Uterine smooth muscle cell (primary cell): ENCODE measurements around the gene EVA1A. TPM values are rescaled to one million over a fixed set of nuclear protein-coding genes. Genes with fewer than 3 reads are reported as not detected.

Source experiments
- total RNA-seq: library from RNA; depleted of rRNA; stranded (reverse); fragments of >200 nt; gene quantifications from 2 replicates; pipeline ENCODE4 v1.2.3, GENCODE V29; 2014

Gene EVA1A, protein sequence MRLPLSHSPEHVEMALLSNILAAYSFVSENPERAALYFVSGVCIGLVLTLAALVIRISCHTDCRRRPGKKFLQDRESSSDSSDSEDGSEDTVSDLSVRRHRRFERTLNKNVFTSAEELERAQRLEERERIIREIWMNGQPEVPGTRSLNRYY
- 35.9 and 46.4 TPM in 2 replicates for total RNA-seq

DNA sequence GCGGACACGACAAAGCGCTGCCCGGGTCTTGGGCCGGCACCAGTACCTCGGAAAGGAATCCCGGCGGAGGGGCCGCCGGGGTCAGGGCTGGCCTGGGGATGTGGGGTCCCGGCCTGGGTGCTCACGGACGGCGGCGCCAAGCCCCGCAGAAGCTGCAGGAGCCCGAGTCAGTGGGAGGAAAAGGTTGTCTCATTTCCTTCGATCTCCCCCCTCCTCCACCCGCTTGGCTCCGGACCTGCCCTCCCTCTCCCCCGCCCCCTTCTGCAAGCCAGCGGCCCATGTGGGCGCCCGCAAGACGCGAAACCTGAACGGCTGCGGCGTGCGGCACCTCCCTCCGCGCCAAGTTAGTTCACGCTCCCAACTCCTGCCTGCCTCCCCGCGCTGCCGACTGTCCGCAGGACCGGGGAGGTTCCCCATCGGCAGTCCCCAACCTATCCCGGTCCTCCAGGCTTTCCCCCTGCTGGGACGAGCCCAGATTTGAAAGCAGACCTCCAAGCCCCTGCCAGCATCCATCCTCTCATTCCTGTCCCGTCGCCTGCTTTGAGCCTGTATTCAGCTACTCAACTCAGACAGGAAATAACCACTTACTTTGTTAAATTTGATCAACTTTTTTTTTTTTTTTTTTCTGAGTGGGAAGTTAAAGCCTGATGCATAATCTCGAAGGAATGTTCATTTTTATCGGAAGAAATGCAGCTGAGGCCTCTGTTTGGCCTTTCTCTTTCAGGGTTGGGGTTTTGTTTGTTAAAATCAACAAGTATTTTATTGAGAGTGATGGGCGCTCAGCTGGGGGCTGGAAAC lies at the start of gene EVA1A:
TSS of gene EVA1A (minus strand) at position 172 of the 798 bp plus-strand sequence. CDS start 42,799 bp downstream, outside the sequence.

Other genes with a start within 250 kb of the EVA1A start
- gene MRPL19, start 85.8 kb upstream of the EVA1A start, total RNA-seq, result 40.6 and 54.5 TPM in 2 replicates
- 11.4 and 17.0 TPM in 2 replicates for gene GCFC2, start 150.0 kb upstream of the EVA1A start, total RNA-seq